Activated B cell treated with CpG ODN at 0.5 μM for 24 hours (primary cell): ENCODE data around the gene P2RX7. TPM values are rescaled to one million over a fixed set of nuclear protein-coding genes. Genes with fewer than 3 reads are reported as not detected.
"Not testable (repeated sequence)": the region's sequence is repeated elsewhere in the genome, so short reads cannot be mapped to it uniquely, and the experiment has no call there.

Experiments
- ATAC-seq: fragments of 200-7000 bp; cut with Tn5 transposase; one replicate; pipeline ENCODE4 v1.10.0; 2021; ENCODE audit warnings: low read depth, mild to moderate bottlenecking, moderate library complexity
- CTCF ChIA-PET: fragments of 350-600 bp; sonication (Branson Sonifier 250); formaldehyde crosslinking; loops from one replicate; lab custom pipeline; 2021; ENCODE audit warnings: antibody characterized with exemption; lab: Charles Lee
- POLR2A ChIA-PET: fragments of 350-600 bp; sonication (Branson Sonifier 250); formaldehyde crosslinking; loops from one replicate; lab custom pipeline; 2021; ENCODE audit warnings: antibody characterized with exemption; lab: Charles Lee
- DNase-seq: peaks from one replicate; pipeline ENCODE4 v3.0.0; 2022
- H3K27ac Mint-ChIP-seq: one replicate; pipeline ENCODE4 v1.8.0; 2020; ENCODE audit warnings: mixed read lengths
- H3K27me3 Mint-ChIP-seq: one replicate; pipeline ENCODE4 v1.8.0; 2021; ENCODE audit warnings: mixed read lengths
- H3K36me3 Mint-ChIP-seq: one replicate; pipeline ENCODE4 v1.8.0; 2021; ENCODE audit warnings: low read depth, mixed read lengths
- H3K4me1 Mint-ChIP-seq: one replicate; pipeline ENCODE4 v1.8.0; 2021; ENCODE audit warnings: mixed read lengths
- H3K4me3 Mint-ChIP-seq: one replicate; pipeline ENCODE4 v1.8.0; 2020; ENCODE audit warnings: mild to moderate bottlenecking, mixed read lengths
- H3K9me3 Mint-ChIP-seq: one replicate; pipeline ENCODE4 v1.8.0; 2020; ENCODE audit warnings: mixed read lengths
- intact Hi-C: fragments of 100-400 bp; cut with micrococcal nuclease; formaldehyde crosslinking; loops from one replicate; pipeline ENCODE4 v1.15.1; 2024
- total RNA-seq: library from RNA; stranded (reverse); gene quantifications from 2 replicates; pipeline ENCODE4 v1.2.3, GENCODE V29; 2022
- TF ChIP-seq, protein P1 (sequence below): fragments of 200-600 bp; IDR thresholded peaks from one replicate; pipeline ENCODE4 v1.8.0; 2022; ENCODE audit warnings: antibody characterized with exemption, mild to moderate bottlenecking

P2RX7 gene
- total RNA-seq, 1 donor from 2014 or later, result 5.3 TPM

DNA sequence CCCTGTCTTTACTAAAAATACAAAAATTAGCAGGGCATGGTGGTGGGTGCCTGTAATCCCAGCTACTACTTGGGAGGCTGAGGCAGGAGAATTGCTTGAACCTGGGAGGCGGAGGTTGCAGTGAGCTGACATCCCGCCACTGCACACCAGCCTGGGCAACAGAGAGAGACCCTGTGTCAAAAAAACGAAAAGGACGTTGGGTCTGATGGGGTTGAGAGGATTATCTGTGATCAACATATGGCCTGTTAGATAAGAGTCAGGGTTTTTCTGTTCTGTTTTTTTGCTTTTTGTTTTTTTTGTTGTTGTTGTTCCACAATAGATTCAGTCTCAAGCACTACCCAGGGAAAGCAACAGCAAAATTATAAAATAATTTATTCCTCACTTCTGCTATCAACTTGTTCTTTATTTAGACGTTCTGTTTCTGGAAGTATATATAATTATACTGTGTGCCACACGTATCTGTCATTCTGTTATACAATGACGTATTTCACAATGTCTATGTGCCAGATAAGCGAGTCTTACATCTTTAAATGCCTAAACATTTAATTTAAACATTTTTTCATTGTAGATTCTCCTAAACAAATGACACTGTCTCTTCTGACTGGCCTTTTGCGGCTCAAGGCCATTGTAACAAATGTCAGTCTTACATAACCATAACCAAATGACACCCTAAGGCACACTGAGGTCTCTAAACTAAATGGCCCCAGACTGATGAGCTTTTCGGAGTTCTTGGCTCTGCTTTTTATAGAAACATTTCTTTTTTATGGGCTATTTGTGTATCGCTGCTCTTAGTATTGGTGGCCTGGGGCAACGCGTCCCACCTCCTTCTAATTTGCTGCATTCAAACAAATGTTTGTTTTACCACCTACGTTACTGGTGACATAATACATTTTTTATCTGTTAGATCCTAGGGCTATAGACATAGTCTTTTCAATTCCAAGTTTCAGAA is 70.0 kb downstream of the P2RX7 start:
- Mint-ChIP-seq H3K36me3 (no peaks in the 10 kb centered on the region), H3K27ac (no peak overlapping the region), H3K27me3 (no peaks in the 10 kb centered on the region), H3K9me3 (no peaks in the 10 kb centered on the region), H3K4me1 (no peaks in the 10 kb centered on the region), H3K4me3 (no peak overlapping the region)
- CTCF ChIA-PET, result interaction anchor here (0.6 kb wide), 1 partner anchor 102 kb away, joined by 5 read pairs; no protein-coding TSS in a partner anchor
- TF ChIP-seq, protein P1, sequence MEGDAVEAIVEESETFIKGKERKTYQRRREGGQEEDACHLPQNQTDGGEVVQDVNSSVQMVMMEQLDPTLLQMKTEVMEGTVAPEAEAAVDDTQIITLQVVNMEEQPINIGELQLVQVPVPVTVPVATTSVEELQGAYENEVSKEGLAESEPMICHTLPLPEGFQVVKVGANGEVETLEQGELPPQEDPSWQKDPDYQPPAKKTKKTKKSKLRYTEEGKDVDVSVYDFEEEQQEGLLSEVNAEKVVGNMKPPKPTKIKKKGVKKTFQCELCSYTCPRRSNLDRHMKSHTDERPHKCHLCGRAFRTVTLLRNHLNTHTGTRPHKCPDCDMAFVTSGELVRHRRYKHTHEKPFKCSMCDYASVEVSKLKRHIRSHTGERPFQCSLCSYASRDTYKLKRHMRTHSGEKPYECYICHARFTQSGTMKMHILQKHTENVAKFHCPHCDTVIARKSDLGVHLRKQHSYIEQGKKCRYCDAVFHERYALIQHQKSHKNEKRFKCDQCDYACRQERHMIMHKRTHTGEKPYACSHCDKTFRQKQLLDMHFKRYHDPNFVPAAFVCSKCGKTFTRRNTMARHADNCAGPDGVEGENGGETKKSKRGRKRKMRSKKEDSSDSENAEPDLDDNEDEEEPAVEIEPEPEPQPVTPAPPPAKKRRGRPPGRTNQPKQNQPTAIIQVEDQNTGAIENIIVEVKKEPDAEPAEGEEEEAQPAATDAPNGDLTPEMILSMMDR, result no peak
- intact Hi-C loops, result no loop called here
- DNase-seq, result no peak
- POLR2A ChIA-PET, result no interaction called here
- ATAC-seq, result no peak

DNA sequence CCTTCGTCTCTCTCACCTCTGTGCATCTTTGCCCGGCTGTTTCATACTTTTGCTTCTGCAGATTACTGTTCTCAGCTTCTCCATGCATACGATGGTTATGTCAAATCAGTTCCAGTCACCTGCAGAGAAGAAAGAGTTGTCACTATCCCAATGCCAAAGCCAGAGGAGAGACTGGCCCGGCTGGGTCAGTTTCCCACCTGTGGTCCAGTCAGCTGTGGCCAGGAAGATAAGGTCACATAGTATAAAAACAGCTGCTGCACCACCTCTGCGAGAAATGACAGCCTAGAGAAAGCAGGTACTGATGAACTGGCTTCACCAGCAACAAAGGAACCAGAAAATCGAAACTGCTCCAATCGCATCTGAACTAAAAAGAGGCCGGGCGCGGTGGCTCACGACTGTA is 70.8 kb downstream of the P2RX7 start:
- no peaks in the 10 kb centered on the region for H3K9me3 Mint-ChIP-seq
- no peaks in the 10 kb centered on the region for H3K36me3 Mint-ChIP-seq
- H3K27ac Mint-ChIP-seq, result no peak overlapping the region

DNA sequence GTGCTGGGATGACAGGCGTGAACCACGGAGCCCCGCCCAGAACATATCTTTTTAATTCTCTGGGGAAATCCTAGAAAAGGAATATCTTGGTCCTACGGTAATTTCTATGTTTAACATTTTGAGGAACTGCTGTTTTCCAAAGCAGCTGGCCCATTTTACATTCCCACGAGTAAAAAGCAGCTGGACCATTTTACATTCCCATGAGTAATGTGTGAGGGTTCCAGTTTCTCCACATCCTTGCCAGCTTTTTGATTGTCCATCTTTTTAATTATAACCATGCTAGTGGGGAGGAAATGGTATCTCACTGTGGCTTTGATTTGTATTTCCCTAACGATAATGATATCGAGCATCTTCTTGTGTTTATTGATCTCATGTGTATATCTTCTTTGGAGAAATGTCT is 72.8 kb downstream of the P2RX7 start:
- peaks cover 6% of the 10 kb centered on the region for H3K4me1 Mint-ChIP-seq
- CTCF ChIA-PET, result no interaction called here
- H3K27me3 Mint-ChIP-seq, result no peaks in the 10 kb centered on the region
- TF ChIP-seq, protein P1, result no peak
- intact Hi-C loops, result no loop called here
- no peak overlapping the region for H3K4me3 Mint-ChIP-seq
- no peak overlapping the region for H3K27ac Mint-ChIP-seq
- no peaks in the 10 kb centered on the region for H3K36me3 Mint-ChIP-seq
- DNase-seq, result no peak
- POLR2A ChIA-PET, result no interaction called here
- ATAC-seq, result no peak
- no peaks in the 10 kb centered on the region for H3K9me3 Mint-ChIP-seq

More for the DNA sequence above, 70.8 kb downstream of the P2RX7 start:
- no peak for ATAC-seq
- TF ChIP-seq, protein P1, result no peak
- no peak for DNase-seq
- Mint-ChIP-seq H3K4me3 (no peak overlapping the region), H3K27me3 (no peaks in the 10 kb centered on the region), H3K4me1 (no peaks in the 10 kb centered on the region)
- intact Hi-C loops, result no loop called here
- CTCF ChIA-PET, result no interaction called here
- POLR2A ChIA-PET, result no interaction called here

DNA sequence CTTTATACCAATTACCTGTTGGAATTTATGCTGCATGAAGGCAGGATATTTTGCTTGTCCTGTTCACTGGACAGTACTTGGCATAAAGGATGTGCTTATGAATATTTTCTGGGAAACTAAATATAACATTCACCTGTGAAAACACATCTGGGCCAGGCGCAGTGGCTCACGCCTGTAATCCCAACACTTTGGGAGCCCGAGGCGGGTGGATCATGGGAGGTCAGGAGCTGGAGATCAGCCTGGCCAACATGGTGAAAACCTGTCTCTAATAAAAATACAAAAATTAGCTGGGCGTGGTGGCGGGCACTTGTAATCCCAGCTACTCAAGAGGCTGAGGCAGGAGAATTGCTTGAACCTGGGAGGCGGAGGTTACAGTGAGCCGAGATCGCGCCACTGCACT is 75.9 kb downstream of the P2RX7 start:
- H3K36me3 Mint-ChIP-seq, H3K27me3 Mint-ChIP-seq, DNase-seq, H3K4me3 Mint-ChIP-seq, CTCF ChIA-PET, intact Hi-C loops, H3K9me3 Mint-ChIP-seq, ATAC-seq: not testable (repeated sequence)
- POLR2A ChIA-PET, result interaction anchor here (0.7 to 1.2 kb wide), 3 partner anchors 12 to 98 kb away, joined by 3 to 11 read pairs (median 3); no protein-coding TSS in a partner anchor
- peak overlapping the region; percentile 12 for H3K27ac Mint-ChIP-seq
- H3K4me1 Mint-ChIP-seq, result peaks cover 15% of the 10 kb centered on the region

DNA sequence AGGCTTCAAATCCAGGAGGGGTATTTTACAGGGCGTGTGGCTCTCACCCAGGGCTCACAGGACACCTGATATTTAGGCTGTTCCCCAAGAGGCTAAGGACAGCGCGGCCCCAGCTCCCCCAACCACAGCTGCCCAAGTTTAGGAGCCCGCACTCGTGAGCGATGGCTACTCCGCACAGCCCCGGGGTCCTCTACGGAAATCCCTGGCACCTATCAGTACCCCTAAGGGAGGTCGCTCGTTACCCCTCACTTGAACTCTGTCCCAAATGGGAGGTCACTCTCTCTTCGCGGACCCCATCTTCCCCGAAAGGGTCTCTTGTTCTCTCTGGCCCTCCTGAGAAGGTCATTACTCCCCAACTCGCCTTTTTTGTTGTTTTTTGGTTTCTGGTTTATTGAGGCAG is 76.5 kb downstream of the P2RX7 start:
- Mint-ChIP-seq H3K4me3 (peak overlapping the region; percentile 46), H3K4me1 (peaks cover 17% of the 10 kb centered on the region), H3K27ac (peak overlapping the region; percentile 46), H3K27me3 (no peaks in the 10 kb centered on the region), H3K9me3 (no peaks in the 10 kb centered on the region), H3K36me3 (peaks cover 4% of the 10 kb centered on the region)
- DNase-seq, result no peak
- ChIA-PET POLR2A (interaction anchor here (1.0 to 1.7 kb wide), 3 partner anchors 12 to 24 kb away, joined by 3 to 11 read pairs (median 7); no protein-coding TSS in a partner anchor), CTCF (no interaction called here)
- intact Hi-C loops, result no loop called here
- ATAC-seq, result no peak
- TF ChIP-seq, protein P1, result no peak
